Breast epithelium (tissue), 4 donors: ENCODE data around the gene PIP4K2C. TPM values are rescaled to one million over a fixed set of nuclear protein-coding genes. Genes with fewer than 3 reads are reported as not detected.

Source experiments
- DNase-seq, 2 donors: peaks; one replicate each; pipeline ENCODE4 v3.0.0-alpha.2; 2019; ENCODE audit warnings: low spot score in 2 of 2
- H3K27ac ChIP-seq, 2 donors: fragments of 200-600 bp; sonication (generic) in 1 of 2; one replicate each; pipeline ENCODE4 v1.5.1; 2016 to 2019; ENCODE audit warnings: mild to moderate bottlenecking in 1 of 2
- H3K27me3 ChIP-seq, 2 donors: fragments of 200-600 bp; sonication (generic) in 1 of 2; one replicate each; pipeline versions ENCODE4 v1.5.1 to v1.6.0; 2017 to 2019; ENCODE audit warnings: control low read depth in 1 of 2, mild to moderate bottlenecking in 1 of 2
- H3K36me3 ChIP-seq: fragments of 200-600 bp; one replicate; pipeline ENCODE4 v1.5.1; 2019
- H3K4me1 ChIP-seq, 2 donors: fragments of 200-600 bp; sonication (generic); one replicate each; pipeline ENCODE4 v1.5.1; 2016 to 2019; ENCODE audit warnings: control low read depth in 1 of 2
- H3K4me3 ChIP-seq, 3 donors: fragments of 200-600 bp; sonication (generic); 1 replicate in 2 of 3; 2 replicates in 1 of 3; pipeline ENCODE4 v1.5.1; 2016 to 2019; ENCODE audit warnings: mild to moderate bottlenecking in 3 of 3, moderate library complexity in 2 of 3
- H3K9me3 ChIP-seq, 2 donors: fragments of 200-600 bp; sonication (generic) in 1 of 2; one replicate each; pipeline ENCODE4 v1.5.1; 2016 to 2019; ENCODE audit warnings: control low read depth in 1 of 2
- CTCF ChIP-seq, 3 donors: fragments of 450-650 bp; IDR thresholded peaks; one replicate each; pipeline ENCODE4 v1.5.1; 2016 to 2017; ENCODE audit warnings: antibody characterized with exemption in 3 of 3, mild to moderate bottlenecking in 3 of 3, moderate library complexity in 3 of 3
- POLR2A ChIP-seq: fragments of 450-650 bp; IDR thresholded peaks from one replicate; pipeline ENCODE4 v1.6.1; 2016; ENCODE audit warnings: antibody characterized with exemption, mild to moderate bottlenecking, moderate library complexity
- POLR2AphosphoS5 ChIP-seq, 3 donors: sonication (generic); formaldehyde crosslinking; IDR thresholded peaks; one replicate each; pipeline ENCODE4 v1.6.1; 2017; ENCODE audit warnings: antibody characterized with exemption in 3 of 3
- intact Hi-C: fragments of 100-400 bp; cut with DNase I; formaldehyde crosslinking; loops from one replicate; pipeline ENCODE4 v1.15.1; 2023; ENCODE audit warnings: low total_unique reads
- total RNA-seq, 3 donors: library from RNA; depleted of rRNA; stranded (reverse); fragments of >200 nt; gene quantifications; one replicate each; pipeline ENCODE4 v1.1.0, GENCODE V29; 2016

PIP4K2C gene
- total RNA-seq, 3 donors from 2014 or later, result 13.8 to 26.9 (median 24.6) TPM

GRCh38 chr12:57576613-57577160 lies 14.3 kb upstream of the PIP4K2C start:
- Histone ChIP-seq H3K9me3 (no peaks in the 10 kb centered on the region), H3K4me3 (no peak overlapping the region), H3K36me3 (no peaks in the 10 kb centered on the region), H3K27ac (no peak overlapping the region), H3K4me1 (no peaks in the 10 kb centered on the region), H3K27me3 (no peaks in the 10 kb centered on the region)
- TF ChIP-seq POLR2AphosphoS5 (IDR thresholded peaks at IDR 0.05) (no peak), CTCF (IDR thresholded peaks at IDR 0.05) (no peak), POLR2A (no peak)
- intact Hi-C loops, result no loop called here
- no peak for DNase-seq

GRCh38 chr12:57577981-57578758 lies 12.8 kb upstream of the PIP4K2C start:
- Histone ChIP-seq H3K4me1 (no peaks in the 10 kb centered on the region), H3K27ac (no peak overlapping the region), H3K4me3 (no peak overlapping the region), H3K9me3 (no peaks in the 10 kb centered on the region), H3K27me3 (no peaks in the 10 kb centered on the region), H3K36me3 (no peaks in the 10 kb centered on the region)
- intact Hi-C loops, result no loop called here
- no peak for DNase-seq
- no peak for TF ChIP-seq POLR2A
- no peak for TF ChIP-seq POLR2AphosphoS5 (IDR thresholded peaks at IDR 0.05)

GRCh38 chr12:57579011-57579410 lies 12.0 kb upstream of the PIP4K2C start:
- DNase-seq, result no peak
- Histone ChIP-seq H3K9me3 (no peaks in the 10 kb centered on the region), H3K36me3 (no peaks in the 10 kb centered on the region), H3K27me3 (no peaks in the 10 kb centered on the region), H3K4me3 (no peak overlapping the region), H3K4me1 (no peaks in the 10 kb centered on the region), H3K27ac (no peak overlapping the region)
- intact Hi-C loops, result no loop called here
- TF ChIP-seq CTCF (IDR thresholded peaks at IDR 0.05) (no peak), POLR2A (no peak), POLR2AphosphoS5 (IDR thresholded peaks at IDR 0.05) (no peak)

- Histone ChIP-seq H3K27me3 (no peaks in the 10 kb centered on the region), H3K36me3 (no peaks in the 10 kb centered on the region), H3K27ac (no peak overlapping the region), H3K4me1 (no peaks in the 10 kb centered on the region), H3K4me3 (no peak overlapping the region), H3K9me3 (no peaks in the 10 kb centered on the region)
- DNase-seq, result no peak
- intact Hi-C loops, result loop anchor here (5.0 kb wide), 1 partner anchor 37 kb away; no protein-coding TSS in a partner anchor
- no peak for TF ChIP-seq POLR2AphosphoS5 (IDR thresholded peaks at IDR 0.05)
- no peak for TF ChIP-seq POLR2A
- TF ChIP-seq CTCF (IDR thresholded peaks at IDR 0.05), result no peak
These were observed 11.1 kb upstream of the PIP4K2C start for GRCh38 chr12:57579677-57580465.

GRCh38 chr12:57580466-57580795 lies 10.6 kb upstream of the PIP4K2C start:
- Histone ChIP-seq H3K9me3 (no peaks in the 10 kb centered on the region), H3K4me3 (no peak overlapping the region), H3K36me3 (no peaks in the 10 kb centered on the region), H3K4me1 (no peaks in the 10 kb centered on the region), H3K27ac (no peak overlapping the region), H3K27me3 (no peaks in the 10 kb centered on the region)
- no peak for TF ChIP-seq CTCF (IDR thresholded peaks at IDR 0.05)
- TF ChIP-seq POLR2A, result no peak
- no peak for TF ChIP-seq POLR2AphosphoS5 (IDR thresholded peaks at IDR 0.05)
- peak in 1 of 2 donors; percentile 39 for DNase-seq
- intact Hi-C loops, result loop anchor here (5.0 kb wide), 1 partner anchor 37 kb away; no protein-coding TSS in a partner anchor
